Neuronal stem cell (in vitro differentiated cells): ENCODE measurements around the gene CXXC5.

Experiments used
- DNase-seq: peaks from one replicate; pipeline ENCODE4 v3.0.0-alpha.2; 2013; ENCODE audit warnings: low spot score
- H2AFZ ChIP-seq: one replicate; pipeline ENCODE4 v1.6.1; 2013; ENCODE audit warnings: mild to moderate bottlenecking, low read length, inconsistent platforms
- H2AK5ac ChIP-seq: 2 replicates; pipeline ENCODE4 v1.6.1; 2013; ENCODE audit warnings: low read depth, mild to moderate bottlenecking, inconsistent platforms, low read length, moderate library complexity, mixed read lengths
- H2BK120ac ChIP-seq: 2 replicates; pipeline ENCODE4 v1.6.1; 2013; ENCODE audit warnings: low read depth, mild to moderate bottlenecking, inconsistent platforms, low read length, moderate library complexity, mixed read lengths
- H2BK12ac ChIP-seq: one replicate; pipeline ENCODE4 v1.6.1; 2013; ENCODE audit warnings: low read length, inconsistent platforms
- H2BK15ac ChIP-seq: 2 replicates; pipeline ENCODE4 v1.6.1; 2013; ENCODE audit warnings: mild to moderate bottlenecking, low read length, inconsistent platforms, mixed read lengths
- H2BK5ac ChIP-seq: one replicate; pipeline ENCODE4 v1.6.1; 2013; ENCODE audit warnings: inconsistent platforms, mild to moderate bottlenecking, low read length, moderate library complexity
- H3K14ac ChIP-seq: one replicate; pipeline ENCODE4 v1.6.1; 2013; ENCODE audit warnings: low read length, inconsistent platforms
- H3K18ac ChIP-seq: 2 replicates; pipeline ENCODE4 v1.6.1; 2013; ENCODE audit warnings: low read length, inconsistent platforms
- H3K23ac ChIP-seq: 2 replicates; pipeline ENCODE4 v1.6.1; 2013; ENCODE audit warnings: low read depth, mild to moderate bottlenecking, mixed read lengths, low read length, inconsistent platforms; ENCODE audit not compliant: poor library complexity
- H3K27ac ChIP-seq: replicated peaks from 3 replicates; pipeline ENCODE4 v1.5.1; 2013; ENCODE audit warnings: low read length, inconsistent platforms
- H3K27me3 ChIP-seq, 3 experiments: 2 replicates each; pipeline ENCODE4 v1.6.1; 2013; ENCODE audit warnings: low read length in 3 of 3, mild to moderate bottlenecking in 2 of 3, inconsistent platforms in 1 of 3, low read depth in 1 of 3, mixed read lengths in 1 of 3, moderate library complexity in 1 of 3; ENCODE audit not compliant: control insufficient read depth in 3 of 3, insufficient read depth in 3 of 3
- H3K36me3 ChIP-seq, 2 donors: replicated peaks in 1 of 2; 2 replicates each; pipeline ENCODE4 v1.6.1; 2013; ENCODE audit warnings: low read length in 2 of 2; ENCODE audit not compliant: control insufficient read depth in 2 of 2, insufficient read depth in 2 of 2
- H3K4ac ChIP-seq: 2 replicates; pipeline ENCODE4 v1.6.1; 2013; ENCODE audit warnings: inconsistent platforms, mild to moderate bottlenecking, low read length, moderate library complexity
- H3K4me1 ChIP-seq, 2 donors: 1 replicate in 1 of 2; 2 replicates in 1 of 2; pipeline ENCODE4 v1.6.1; 2013; ENCODE audit warnings: low read length in 2 of 2, low read depth in 1 of 2; ENCODE audit not compliant: control insufficient read depth in 2 of 2, insufficient read depth in 1 of 2
- H3K4me2 ChIP-seq: one replicate; pipeline ENCODE4 v1.6.1; 2013; ENCODE audit warnings: mild to moderate bottlenecking, low read length, inconsistent platforms; ENCODE audit not compliant: insufficient read depth, poor library complexity, severe bottlenecking
- H3K4me3 ChIP-seq, 2 donors: 2 replicates each; pipeline ENCODE4 v1.5.1; 2013; ENCODE audit warnings: low read length in 2 of 2, mild to moderate bottlenecking in 2 of 2, inconsistent platforms in 1 of 2, moderate library complexity in 1 of 2
- H3K79me1 ChIP-seq: one replicate; pipeline ENCODE4 v1.6.1; 2013; ENCODE audit warnings: low read depth, mild to moderate bottlenecking, inconsistent platforms, low read length, moderate library complexity
- H3K9ac ChIP-seq: one replicate; pipeline ENCODE4 v1.6.1; 2013; ENCODE audit warnings: mild to moderate bottlenecking, low read depth, low read length, inconsistent platforms; ENCODE audit not compliant: poor library complexity
- H3K9me3 ChIP-seq, 2 donors: replicated peaks in 1 of 2; 2 replicates each; pipeline versions ENCODE3 to v1.6.1; 2013; ENCODE audit warnings: low read length in 2 of 2, mild to moderate bottlenecking in 2 of 2, inconsistent platforms in 1 of 2, low read depth in 1 of 2, mixed read lengths in 1 of 2, moderate library complexity in 1 of 2; ENCODE audit not compliant: control insufficient read depth in 2 of 2, insufficient read depth in 1 of 2
- H4K8ac ChIP-seq: one replicate; pipeline ENCODE4 v1.6.1; 2013; ENCODE audit warnings: low read depth, mild to moderate bottlenecking, inconsistent platforms, low read length, moderate library complexity
- H4K91ac ChIP-seq: one replicate; pipeline ENCODE4 v1.6.1; 2013; ENCODE audit warnings: low read length, low read depth, mild to moderate bottlenecking, inconsistent platforms; ENCODE audit not compliant: poor library complexity
- WGBS, 2 donors: extraction: QIAGEN DNeasy Blood & Tissue Kit; methylation state at CpG; one replicate each; pipeline ENCODE4 v1.1.7; 2013; ENCODE audit warnings: missing lambda C conversion rate in 2 of 2, mixed read lengths in 1 of 2; ENCODE audit not compliant: insufficient read length in 2 of 2, insufficient replicate concordance in 1 of 2; ENCODE audit errors: extremely low coverage in 2 of 2; 5-methylcytosine and 5-hydroxymethylcytosine counted together

Gene CXXC5

DNA sequence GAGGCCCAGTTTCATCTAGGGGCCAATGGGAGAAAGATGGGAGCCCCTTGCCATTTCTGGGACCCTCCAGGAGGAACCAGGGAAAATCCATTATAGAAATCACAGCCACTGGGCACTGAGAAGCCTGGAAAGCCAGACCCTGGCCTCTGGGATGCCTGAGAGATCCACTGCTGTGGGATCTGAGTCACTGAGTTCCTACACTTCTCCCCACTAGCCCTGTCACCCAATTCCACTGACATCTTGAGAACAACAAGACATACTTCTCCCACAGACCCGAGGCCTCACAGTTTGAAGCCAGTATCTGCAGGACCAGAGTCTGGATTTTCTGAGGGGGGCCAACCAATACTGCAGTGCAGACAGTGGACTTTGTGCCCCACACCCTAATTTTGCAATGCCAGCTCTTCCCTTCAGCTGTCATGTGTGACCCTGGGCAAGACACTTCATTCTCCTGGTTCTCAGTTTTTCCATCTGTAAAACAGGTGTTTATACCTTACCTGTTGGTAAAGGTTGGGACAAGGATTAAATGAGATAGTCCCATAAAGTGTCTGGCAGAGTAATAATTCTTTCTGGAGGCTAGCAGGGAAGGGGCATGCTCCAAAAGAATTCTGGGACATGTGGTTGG lies 46.5 kb downstream of the CXXC5 start:
- Histone ChIP-seq H2AFZ (no peak overlapping the region), H3K27ac (no peak overlapping the region), H2BK5ac (no peak overlapping the region), H3K4ac (no peak overlapping the region), H2BK12ac (peak overlapping the region; percentile 33), H3K9ac (no peak overlapping the region), H3K4me2 (no peak overlapping the region), H3K4me1 (peaks cover 53 to 59% of the 10 kb centered on the region in 2 donors), H4K91ac (no peak overlapping the region), H3K4me3 (no peak overlapping the region), H2BK120ac (no peak overlapping the region), H3K14ac (no peak overlapping the region), H3K36me3 (no peaks in the 10 kb centered on the region), H3K27me3 (no peaks in the 10 kb centered on the region), H2BK15ac (no peak overlapping the region), H3K18ac (no peak overlapping the region), H3K79me1 (no peaks in the 10 kb centered on the region), H2AK5ac (peak overlapping the region; percentile 14), H4K8ac (no peak overlapping the region), H3K23ac (no peak overlapping the region), H3K9me3 (no peaks in the 10 kb centered on the region)
- no peak for DNase-seq
- WGBS, 2 donors, result no CpG with 5 or more reads among the region's 1 CpG

DNA sequence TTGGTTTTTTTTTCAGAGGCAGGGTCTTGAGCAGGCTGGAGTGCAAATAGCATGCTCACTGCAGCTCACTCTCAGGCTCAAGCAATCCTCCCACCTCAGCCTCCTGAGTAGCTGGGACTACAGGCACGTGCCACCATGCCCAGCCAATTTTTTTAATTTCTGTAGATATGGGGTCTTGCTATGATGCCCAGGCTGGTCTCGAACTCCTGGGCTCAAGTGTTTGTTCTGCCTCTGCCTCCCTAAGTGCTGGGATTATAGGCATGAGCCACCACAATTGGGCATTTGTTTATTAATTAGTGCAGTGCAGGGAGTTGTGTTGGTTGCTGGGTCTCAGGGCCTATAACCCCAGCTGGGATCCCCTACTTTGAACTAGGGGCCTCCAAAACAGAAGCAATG lies 47.0 kb downstream of the CXXC5 start:
- Histone ChIP-seq H2AK5ac (no peak overlapping the region), H4K8ac (no peak overlapping the region), H3K23ac (no peak overlapping the region), H2BK12ac (no peak overlapping the region), H3K36me3 (no peaks in the 10 kb centered on the region), H2BK15ac (no peak overlapping the region), H3K27me3 (no peaks in the 10 kb centered on the region), H3K9ac (no peak overlapping the region), H3K79me1 (no peaks in the 10 kb centered on the region), H3K4me2 (no peak overlapping the region), H2AFZ (no peak overlapping the region), H3K4ac (no peak overlapping the region), H2BK120ac (no peak overlapping the region), H3K27ac (no peak overlapping the region), H2BK5ac (no peak overlapping the region), H3K14ac (no peak overlapping the region), H3K18ac (no peak overlapping the region), H4K91ac (no peak overlapping the region), H3K9me3 (no peaks in the 10 kb centered on the region), H3K4me1 (peaks cover 49 to 54% of the 10 kb centered on the region in 2 donors), H3K4me3 (no peak overlapping the region)
- DNase-seq, result no peak
- WGBS, 2 donors, result no CpG with 5 or more reads among the region's 2 CpGs

DNA sequence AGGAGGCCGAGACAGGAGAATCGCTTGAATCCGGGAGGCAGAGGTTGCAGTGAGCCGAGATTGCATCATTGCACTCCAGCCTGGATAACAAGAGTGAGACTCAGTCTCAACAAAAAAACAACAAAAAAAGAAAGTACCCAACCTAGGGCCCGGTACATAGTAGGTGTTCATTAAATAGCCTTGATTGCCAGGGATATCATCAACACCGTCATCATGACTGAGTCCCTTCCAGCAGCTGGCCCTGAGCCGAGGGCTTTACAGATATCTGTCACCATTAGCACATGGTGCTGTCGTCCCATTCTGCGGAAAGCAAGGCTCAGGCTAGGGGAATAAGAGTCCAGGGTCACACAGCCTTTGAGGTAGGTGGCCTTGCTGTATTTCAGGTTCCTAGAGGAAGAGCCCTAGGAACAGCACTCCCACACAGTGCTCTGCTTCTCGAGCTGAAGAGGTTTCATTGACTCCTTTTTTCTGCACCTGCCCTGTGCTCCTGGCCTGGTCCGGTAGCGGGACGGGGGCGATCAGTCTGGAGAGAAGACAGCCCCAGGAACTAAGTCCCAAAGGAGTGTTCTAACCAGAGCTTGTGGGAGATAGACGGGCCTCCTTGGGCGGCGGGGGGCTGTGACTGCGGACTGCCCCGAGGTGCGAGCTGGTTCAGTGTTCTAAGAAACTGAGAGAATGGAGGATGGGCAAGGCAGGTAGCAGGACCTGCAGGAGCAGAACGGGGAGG lies 48.2 kb downstream of the CXXC5 start:
- H2BK12ac ChIP-seq, result no peak overlapping the region
- H3K14ac ChIP-seq, result no peak overlapping the region
- no CpG with 5 or more reads among the region's 21 CpGs for WGBS, 2 donors
- H3K36me3 ChIP-seq, result no peaks in the 10 kb centered on the region
- H2AFZ ChIP-seq, result peak overlapping the region; percentile 90
- H4K8ac ChIP-seq, result peak overlapping the region; percentile 0
- H4K91ac ChIP-seq, result peak overlapping the region; percentile 80
- H3K9ac ChIP-seq, result no peak overlapping the region
- H3K18ac ChIP-seq, result peak overlapping the region; percentile 98
- H3K4me1 ChIP-seq, result peaks cover 49 to 53% of the 10 kb centered on the region in 2 donors
- H2AK5ac ChIP-seq, result peak overlapping the region; percentile 48
- no peak overlapping the region for H2BK5ac ChIP-seq
- peak overlapping the region; percentile 82 for H3K23ac ChIP-seq
- no peaks in the 10 kb centered on the region for H3K79me1 ChIP-seq
- no peaks in the 10 kb centered on the region for H3K27me3 ChIP-seq
- H3K4me2 ChIP-seq, result peak overlapping the region; percentile 64
- peak overlapping the region in 1 of 2 donors; percentile 49 for H3K4me3 ChIP-seq
- no peaks in the 10 kb centered on the region for H3K9me3 ChIP-seq
- DNase-seq, result no peak
- peak overlapping the region; percentile 5 for H3K27ac ChIP-seq
- H3K4ac ChIP-seq, result no peak overlapping the region
- peak overlapping the region; percentile 76 for H2BK15ac ChIP-seq
- no peak overlapping the region for H2BK120ac ChIP-seq

DNA sequence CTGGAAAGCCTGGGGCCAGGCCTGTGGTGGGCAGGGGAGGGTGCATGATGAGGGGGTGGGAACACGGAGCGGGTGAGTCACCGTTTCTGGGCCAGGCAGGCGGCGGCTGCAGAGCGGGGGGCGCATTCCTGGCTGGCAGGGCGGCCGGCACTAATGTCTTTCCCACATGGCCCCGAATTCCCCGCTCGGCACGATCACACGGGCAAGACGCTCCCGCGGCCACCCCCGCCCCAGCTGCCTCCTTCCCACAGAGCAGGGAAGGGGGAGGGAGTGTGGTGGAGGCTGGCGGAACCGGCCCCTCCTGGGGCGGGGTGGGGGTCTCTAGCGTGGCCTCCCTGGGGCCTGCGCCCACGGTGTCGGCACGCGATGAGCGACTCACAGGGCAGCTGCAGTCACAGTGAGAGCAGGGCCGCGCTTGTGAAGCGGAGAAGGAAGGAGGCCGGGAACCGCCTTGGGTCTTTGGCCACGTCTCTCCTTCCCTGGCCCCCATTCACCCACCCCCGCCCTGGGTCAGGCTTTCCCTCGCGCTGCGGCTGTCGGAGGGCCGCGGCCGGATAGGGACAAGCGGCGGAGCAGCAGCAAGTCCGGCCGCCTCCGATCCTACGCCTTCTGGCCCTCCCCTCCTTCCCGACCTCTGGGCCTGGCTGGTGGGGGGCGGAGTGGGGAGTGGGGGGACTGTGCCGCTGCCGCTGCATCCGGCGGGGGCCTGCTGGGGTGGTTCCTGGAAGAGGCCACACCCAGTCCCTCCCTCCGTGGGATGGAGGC lies 48.9 kb downstream of the CXXC5 start:
- H2AK5ac ChIP-seq, result peak overlapping the region; percentile 90
- H3K14ac ChIP-seq, result peak overlapping the region; percentile 72
- H3K9me3 ChIP-seq, result no peaks in the 10 kb centered on the region
- peak overlapping the region; percentile 76 for H2BK15ac ChIP-seq
- peak overlapping the region; percentile 64 for H3K4me2 ChIP-seq
- H3K36me3 ChIP-seq, result no peaks in the 10 kb centered on the region
- WGBS, 2 donors, result no CpG with 5 or more reads among the region's 55 CpGs
- H3K27me3 ChIP-seq, result no peaks in the 10 kb centered on the region
- H3K4ac ChIP-seq, result peak overlapping the region; percentile 60
- peaks cover 51 to 56% of the 10 kb centered on the region in 2 donors for H3K4me1 ChIP-seq
- peak overlapping the region in 1 of 2 donors; percentile 49 for H3K4me3 ChIP-seq
- peak overlapping the region; percentile 45 for H4K8ac ChIP-seq
- peak overlapping the region; percentile 90 for H2AFZ ChIP-seq
- peak overlapping the region; percentile 38 for H3K27ac ChIP-seq
- H2BK5ac ChIP-seq, result peak overlapping the region; percentile 59
- peak overlapping the region; percentile 73 for H3K9ac ChIP-seq
- DNase-seq, result no peak
- no peak overlapping the region for H2BK120ac ChIP-seq
- peak overlapping the region; percentile 85 for H4K91ac ChIP-seq
- peak overlapping the region; percentile 82 for H3K23ac ChIP-seq
- peak overlapping the region; percentile 63 for H2BK12ac ChIP-seq
- peak overlapping the region; percentile 98 for H3K18ac ChIP-seq
- H3K79me1 ChIP-seq, result no peaks in the 10 kb centered on the region
